ENCODE data around the gene BLOC1S5.
A peak's percentile ranks its signal among the peaks of the same experiment; 100 is the strongest.
"Not testable (repeated sequence)": the region's sequence is repeated elsewhere in the genome, so short reads cannot be mapped to it uniquely, and the experiment has no call there.

Gene BLOC1S5

GRCh38 chr6:7992002-7992815 is 72.0 kb downstream of the BLOC1S5 start:
- DNase-seq = no peak

GRCh38 chr6:7991536-7991935 is 72.7 kb downstream of the BLOC1S5 start:
- no peak for DNase-seq

- DNase-seq = no peak
These were observed 78.0 kb downstream of the BLOC1S5 start for GRCh38 chr6:7986219-7986618.

- DNase-seq = not testable (repeated sequence)
These were observed 80.2 kb downstream of the BLOC1S5 start for GRCh38 chr6:7983967-7984366.

- DNase-seq = no peak
These were observed 84.4 kb downstream of the BLOC1S5 start for GRCh38 chr6:7979831-7980230.

- no peak for DNase-seq
These were observed 85.5 kb downstream of the BLOC1S5 start for GRCh38 chr6:7978736-7979135.

GRCh38 chr6:7976485-7977056 is 87.6 kb downstream of the BLOC1S5 start:
- no peak for DNase-seq

- no peak for DNase-seq
These were observed 88.4 kb downstream of the BLOC1S5 start for GRCh38 chr6:7975764-7976146.

GRCh38 chr6:7974938-7975763 is 89.0 kb downstream of the BLOC1S5 start:
- DNase-seq = peak; percentile 80

GRCh38 chr6:7974565-7974937 is 89.6 kb downstream of the BLOC1S5 start:
- no peak for DNase-seq

GRCh38 chr6:7973584-7973983 is 90.6 kb downstream of the BLOC1S5 start:
- DNase-seq = no peak

- DNase-seq = no peak
These were observed 92.7 kb downstream of the BLOC1S5 start for GRCh38 chr6:7971499-7971898.

GRCh38 chr6:7970616-7971015 is 93.6 kb downstream of the BLOC1S5 start:
- DNase-seq = no peak

Measured in T1000 (cell line).